NCI-H1092 (cell line): Measurements from ENCODE around the gene LYPLAL1.
"Not testable (repeated sequence)": the region's sequence is repeated elsewhere in the genome, so short reads cannot be mapped to it uniquely, and the experiment has no call there.

Experiments used
- DNase-seq: peaks from one replicate; lab custom pipeline; 2025; lab: John Stamatoyannopoulos, UW

The LYPLAL1 gene

DNA sequence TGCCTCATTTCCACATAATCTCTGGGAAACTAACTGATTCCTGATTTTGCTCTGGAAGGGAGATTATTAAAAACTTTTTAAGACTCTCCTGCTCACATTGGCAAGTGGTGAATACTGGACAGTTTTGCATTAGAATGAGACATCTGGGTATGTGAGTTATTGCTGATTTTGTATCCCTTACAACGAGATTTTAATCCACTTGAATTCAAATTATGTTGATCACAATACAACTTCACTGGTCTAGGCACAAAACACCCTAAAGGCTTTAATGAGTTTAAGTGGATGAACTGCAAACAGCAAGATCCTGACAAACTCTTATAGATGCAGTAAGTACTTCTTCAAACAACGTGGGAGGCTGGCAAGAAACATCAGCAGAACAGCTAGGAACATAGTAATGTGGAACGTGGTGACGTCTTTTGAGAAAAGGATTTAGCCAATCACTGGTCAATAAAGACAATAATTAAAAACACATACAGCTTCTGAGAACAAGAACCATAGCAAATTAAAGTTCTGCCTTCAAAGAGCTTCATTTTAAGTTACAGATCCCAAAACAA is 10.2 kb upstream of the LYPLAL1 start:
- no peak for DNase-seq

DNA sequence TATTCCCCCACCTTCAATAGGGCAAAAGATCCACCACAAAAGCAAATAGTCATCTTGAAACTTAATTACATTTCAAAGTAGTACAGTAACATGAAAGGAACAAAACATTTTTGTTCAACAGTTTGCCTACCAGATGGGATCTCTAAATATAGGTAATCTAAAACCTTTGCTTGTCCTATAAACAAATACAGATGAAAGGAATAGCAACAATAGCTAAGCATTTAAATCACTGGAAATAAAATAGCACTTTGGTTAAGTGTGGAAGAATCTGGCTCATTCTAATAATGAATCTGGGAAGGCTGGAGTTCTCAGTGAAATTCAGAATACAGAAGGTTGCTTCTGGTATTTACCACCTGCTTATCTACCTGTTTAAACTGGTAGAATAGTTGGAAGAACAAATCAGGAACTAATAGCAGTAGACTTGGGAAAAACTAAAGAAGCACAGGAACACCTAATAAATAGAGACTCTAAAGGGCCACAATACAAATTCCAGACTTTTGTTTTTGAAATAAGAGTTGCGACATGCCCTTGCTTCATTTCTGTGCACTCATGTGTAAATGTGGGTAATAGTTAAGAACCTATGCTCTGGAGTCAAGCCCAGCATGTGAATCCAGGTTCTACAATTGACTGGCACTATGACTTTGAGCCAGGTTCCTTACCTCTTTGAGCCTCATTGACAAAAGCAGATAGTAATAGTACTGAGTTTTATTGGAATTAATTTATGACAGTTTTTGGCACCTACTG is 2.3 kb upstream of the LYPLAL1 start:
- DNase-seq: no peak

DNA sequence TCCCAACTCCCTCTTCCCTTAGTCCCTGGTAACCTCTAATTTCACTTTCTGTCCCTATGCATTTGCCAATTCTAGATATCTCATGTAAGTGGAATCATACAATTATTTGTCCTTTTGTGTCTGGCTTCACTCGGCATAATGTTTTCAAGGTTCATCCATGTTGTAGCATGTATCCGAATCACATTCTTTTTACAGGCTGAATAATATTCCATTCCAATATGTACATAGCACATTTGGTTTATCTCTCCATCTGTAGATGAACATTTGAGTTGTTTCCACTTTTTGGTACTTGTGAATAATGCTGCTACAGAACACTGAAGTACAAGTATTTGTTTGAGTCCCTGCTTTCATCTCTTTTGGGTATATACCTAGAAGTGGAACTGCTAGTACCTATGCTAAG is 857 bp upstream of the LYPLAL1 start:
- no peak for DNase-seq

DNA sequence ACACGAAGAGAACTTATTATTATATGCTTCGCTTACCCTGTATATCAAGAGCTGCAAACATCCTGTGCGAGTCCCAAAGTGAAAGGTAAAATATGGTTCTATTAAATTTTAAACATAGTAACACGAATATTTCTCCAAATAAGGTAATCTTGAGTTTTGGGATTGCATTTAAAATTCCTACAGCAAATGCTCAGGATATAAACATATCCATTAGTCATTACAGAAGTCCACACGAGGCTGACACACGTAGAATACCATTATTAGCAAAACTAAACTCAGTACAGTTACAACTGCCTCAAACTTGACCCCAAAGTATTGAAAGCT is 282 bp upstream of the LYPLAL1 start:
- DNase-seq: no peak

DNA sequence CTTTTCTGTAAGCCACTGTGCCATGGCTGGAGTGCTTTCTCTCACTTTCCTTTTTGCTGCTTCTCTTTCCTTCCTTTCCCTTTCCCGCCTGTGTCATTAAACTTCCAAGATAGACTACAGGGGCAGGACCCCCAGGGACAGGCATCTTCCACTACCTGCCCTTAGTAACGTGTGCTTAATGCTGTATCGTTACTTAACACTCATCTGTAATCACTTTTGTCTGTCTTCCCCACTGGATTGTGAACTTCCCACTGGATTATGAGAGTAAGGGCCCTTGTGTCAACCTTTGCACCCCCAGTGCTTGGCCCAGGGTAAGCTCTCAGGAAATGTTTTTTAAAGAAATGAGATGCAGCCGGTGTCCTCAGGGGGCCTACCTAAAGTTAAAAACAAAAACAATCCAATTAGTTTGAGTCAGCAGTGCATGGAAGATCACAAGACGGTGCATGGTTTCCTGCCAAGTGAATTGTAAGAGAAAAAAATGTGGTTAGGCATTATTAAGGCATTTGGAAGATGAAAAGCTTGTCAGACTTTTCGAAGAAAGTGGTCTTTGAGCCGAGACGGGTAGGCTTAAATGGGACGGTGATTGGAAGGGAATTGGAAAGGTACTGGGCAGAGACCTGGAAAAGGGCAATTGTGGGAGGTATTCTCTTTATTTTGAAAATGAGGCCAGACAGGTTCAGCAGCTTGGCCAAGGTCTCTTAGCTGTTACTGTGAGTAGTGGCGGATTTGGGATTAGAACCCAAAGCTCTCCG is 958 bp downstream of the LYPLAL1 start:
- no peak for DNase-seq

DNA sequence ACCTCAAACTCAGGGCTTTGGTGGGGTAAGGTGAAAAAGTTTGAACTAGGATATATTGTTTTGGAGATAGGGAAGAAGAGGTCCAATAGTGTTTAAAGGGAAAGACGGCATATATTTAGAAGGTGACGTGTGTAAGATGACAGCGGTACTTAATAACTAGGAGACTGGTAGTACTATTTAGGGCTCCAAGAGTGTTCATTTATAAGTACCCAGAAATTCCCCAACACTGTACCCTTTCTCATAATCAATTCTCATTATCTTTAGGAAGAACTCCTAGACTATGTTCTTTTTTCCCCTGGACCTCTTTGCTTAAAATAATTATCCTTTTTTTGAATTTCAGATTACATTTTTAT is 1.5 kb downstream of the LYPLAL1 start:
- no peak for DNase-seq

DNA sequence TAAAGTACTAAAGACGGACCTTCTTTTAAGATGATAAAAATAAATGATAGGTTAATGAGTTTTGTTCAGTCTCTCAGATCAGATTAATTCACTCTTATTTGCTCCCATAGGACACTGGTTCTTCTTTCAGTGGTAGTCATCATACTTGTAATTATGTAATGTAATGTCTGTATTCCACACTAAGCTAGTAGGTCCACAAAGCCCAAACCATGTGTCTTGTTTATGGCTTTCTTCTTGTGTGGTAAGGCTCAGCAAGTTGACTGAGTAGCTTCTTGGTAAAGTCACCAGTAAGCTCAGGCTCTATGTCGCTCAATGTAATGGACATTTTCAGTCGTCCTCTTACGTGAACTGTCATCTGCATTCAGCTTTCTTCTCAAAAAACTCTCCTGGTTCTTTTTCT is 2.5 kb downstream of the LYPLAL1 start:
- no peak for DNase-seq

DNA sequence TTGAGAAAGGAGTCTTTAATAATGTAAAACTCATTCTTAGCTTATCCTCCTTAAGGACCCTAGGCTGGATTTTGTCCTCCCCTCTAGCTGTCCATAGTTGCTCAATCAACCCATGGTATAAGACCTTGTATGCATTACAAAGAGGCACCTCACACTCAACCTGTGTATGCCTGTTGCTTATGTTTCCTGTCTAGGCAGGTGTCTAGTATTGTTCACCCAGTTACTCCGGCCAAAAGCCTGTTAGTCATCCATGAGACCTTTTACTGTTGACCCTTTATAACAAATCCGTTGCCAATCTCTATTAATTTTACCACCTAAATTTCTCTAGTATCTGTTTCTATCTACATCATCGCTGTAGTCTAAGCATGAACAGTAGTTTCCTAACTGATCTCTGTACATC is 3.7 kb downstream of the LYPLAL1 start:
- no peak for DNase-seq

DNA sequence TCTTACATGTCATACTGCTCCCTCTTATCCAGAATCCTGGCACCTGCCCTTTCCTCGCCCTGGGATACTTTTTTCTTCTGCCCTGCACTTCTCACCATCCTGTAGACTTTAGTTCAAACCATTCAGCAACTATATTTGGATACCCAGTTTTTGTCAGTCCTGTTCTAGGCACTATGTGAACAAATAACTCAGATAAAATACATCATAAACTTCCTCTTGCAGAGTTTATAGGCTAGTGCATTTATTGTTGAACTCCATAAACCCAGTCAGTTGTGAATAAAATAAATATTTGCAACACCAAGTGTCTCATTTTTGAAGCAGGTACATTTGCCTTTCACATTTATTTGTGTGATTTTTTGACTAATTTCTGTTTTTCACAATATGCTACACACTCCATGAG is 4.3 kb downstream of the LYPLAL1 start:
- no peak for DNase-seq

DNA sequence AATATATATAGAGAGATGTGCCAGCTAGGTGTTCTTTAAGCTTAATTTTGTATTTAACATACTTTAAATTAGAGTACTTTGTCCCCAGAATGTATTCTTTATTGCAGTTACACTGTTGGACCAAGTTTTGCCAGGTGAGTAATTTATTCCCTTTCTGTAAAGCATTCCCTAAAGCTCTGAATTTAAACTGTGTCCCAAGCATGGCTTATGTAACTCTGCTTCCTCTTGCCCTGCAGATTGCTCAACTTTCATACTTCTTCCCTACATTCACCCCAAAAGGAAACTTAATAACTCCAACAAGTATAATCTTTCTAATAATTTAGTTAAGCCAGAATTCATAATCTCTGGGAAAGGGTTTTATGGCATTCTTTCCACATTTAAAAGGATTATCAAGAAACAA is 5.6 kb downstream of the LYPLAL1 start:
- DNase-seq: no peak

DNA sequence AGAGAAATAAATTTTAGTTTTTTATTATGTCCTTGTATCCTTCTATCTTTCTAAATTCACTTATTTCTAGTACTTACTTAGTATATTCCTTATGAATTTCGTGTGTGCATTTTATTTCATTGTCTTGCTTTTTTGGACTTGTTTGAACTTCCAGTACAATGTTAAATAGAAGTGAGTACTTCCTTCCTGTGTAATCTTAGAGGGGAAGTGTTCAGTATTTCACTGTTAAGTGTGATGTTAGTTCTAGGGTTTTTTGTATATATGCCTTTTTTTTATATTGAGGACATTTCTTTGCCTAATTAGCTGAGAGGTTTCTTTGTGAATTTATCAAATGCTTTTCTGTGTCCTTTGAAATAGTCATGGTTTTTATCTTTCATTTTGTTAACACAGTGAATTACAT is 10.7 kb downstream of the LYPLAL1 start:
- no peak for DNase-seq

DNA sequence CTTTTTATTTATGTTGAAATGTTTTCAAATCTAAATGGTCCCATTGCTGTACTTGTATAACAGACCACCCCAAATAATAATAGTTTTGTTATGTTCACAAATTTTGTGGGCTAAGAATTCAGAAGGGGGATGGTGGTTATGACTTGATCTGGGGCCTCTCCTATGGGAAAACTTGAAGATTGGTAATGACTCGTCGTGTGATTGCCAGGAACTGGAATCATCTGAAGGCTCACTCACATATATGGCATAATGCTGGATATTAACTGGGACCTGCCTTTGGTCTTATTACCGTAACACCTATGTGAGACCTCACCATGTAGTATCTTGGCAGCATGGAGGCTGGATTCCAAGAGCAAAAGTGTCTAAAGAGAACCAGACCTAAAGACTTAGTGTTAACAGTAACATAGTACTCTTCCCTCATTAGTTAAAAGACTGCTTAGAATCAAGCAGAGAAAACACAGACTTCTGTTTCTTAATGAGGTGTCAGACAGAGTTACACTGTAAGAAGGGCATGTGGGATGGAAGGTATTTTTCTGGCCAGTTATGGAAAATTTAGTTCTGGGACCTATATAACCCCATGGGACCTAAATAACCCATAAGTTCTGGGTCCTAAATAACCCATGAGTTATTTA is 11.9 kb downstream of the LYPLAL1 start:
- no peak for DNase-seq

DNA sequence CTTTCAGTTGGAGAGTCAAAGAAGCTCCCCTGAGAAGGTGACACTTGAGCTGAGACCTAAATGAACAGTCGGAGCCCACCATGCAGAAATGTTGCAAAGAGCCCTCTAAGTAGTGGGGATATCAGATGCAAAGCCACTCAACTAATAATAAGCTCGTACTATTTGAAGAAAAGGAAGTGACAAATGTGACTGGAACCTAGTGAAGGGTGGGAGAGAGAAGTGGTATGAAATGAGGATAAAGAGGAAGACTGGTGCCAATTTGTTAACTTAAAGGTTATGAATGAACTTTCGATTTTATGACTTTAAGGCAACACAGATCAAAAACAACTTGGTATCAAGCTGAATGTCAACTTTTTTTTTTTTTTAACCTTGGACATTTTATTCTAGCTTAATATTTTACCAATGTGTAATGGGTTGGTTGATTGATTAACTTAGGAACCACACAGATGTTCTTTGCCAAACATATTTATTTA is 14.7 kb downstream of the LYPLAL1 start:
- no peak for DNase-seq

DNA sequence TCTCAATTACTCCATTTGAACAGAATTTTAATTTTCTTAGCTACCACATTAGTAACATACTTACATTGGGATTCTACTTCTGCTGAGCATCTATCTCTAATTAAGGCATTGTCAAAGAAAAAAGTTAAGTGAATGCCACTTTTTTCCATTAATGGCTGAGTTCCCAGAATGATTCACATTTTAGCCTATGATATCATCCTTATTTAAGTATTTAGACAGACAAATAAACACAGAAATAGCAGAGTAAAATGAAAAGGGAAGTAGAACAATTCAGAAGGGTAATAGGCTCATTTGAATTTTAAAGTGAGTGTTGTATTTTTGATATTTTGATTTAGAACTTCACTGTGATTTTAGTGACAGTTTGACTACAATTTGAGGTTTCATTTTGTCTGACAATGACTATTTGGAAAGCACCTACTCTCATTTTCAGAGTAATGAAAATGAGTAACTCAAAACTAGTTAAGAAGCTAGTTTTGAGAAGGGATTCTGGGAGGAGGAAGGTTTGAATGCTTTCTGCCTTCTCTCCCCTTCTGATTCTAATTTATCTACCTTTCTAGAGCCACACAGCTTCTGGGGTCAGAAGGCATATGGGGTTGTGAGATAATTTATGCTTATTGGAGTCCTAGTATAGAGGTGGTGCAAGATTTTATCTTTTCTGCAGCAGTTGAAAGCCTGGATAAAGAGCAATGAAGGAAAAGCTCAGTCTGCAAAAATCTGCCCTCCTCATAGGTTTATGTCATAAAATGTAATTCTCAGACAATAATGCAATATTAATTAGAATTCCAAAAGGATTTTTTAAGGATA is 15.5 kb downstream of the LYPLAL1 start:
- DNase-seq: no peak

DNA sequence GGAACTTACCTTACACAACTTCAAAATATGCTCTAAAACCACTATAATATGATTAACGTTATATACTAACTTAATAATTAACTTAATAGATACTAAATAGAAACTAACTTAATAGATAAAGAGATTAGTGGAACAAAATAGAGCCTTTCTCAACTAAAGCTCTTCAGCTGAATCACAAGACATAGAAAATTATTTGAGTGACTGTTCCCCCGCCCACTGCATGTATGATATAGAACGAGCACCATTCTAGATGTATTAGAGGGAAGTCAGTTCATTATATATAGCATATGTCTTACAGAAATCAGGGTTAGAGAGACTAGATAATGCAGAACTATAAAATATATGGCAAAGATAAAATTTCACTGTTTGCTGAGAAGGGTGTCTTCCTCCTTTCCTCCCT is 16.3 kb downstream of the LYPLAL1 start:
- no peak for DNase-seq

DNA sequence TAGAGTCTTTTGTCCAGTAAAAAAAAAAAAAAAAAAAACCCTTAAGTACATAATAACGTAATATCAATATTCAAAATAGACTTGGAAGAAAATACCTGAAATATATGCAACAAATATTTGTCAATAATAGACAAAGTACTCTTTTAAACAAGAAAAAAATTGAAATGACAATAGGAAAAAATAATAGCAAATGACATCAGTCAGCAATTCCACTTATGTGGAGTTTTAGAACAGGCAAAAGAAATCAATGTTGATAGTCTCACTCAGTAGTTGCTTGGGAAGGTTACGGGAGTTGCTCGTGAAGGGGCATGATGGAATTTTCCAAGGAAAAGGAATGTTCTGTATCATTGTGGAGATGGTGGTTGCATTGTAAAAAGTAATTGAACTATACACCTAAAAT is 16.9 kb downstream of the LYPLAL1 start:
- DNase-seq: no peak

DNA sequence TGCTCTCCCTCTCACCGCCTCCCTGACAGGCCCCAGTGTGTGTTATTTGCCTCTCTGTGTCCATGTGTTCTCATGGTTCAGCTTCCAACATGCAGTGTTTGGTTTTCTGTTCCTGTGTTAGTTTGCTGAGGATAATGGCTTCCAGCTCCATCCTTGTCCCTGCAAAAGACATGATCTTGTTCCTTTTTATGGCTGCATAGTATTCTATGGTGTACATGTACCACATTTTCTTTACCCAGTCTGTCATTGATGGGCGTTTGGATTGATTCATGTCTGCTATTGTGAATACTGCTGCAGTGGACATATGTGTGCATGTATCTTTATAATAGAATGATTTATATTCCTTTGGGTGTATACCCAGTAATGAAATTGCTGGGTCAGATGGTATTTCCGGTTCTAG is 22.2 kb downstream of the LYPLAL1 start:
- not testable (repeated sequence) for DNase-seq

DNA sequence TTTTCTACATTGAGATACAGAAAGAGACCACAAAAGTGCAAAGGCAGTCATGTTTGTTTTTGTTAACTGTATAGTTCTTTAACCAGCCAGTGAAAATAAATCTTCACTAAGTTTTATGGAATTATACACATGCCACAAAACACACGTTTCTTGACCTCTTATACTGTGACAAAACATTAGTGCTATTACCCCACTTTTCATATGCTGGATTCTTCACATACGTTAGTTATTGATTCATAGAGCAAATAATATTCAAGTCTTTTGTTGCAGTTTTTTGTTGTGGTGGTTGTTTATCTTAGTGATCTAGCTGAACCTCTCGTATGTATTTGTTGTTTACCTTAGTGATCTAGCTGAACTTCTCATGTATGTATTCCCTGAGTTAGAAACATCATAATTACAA is 28.0 kb downstream of the LYPLAL1 start:
- no peak for DNase-seq

DNA sequence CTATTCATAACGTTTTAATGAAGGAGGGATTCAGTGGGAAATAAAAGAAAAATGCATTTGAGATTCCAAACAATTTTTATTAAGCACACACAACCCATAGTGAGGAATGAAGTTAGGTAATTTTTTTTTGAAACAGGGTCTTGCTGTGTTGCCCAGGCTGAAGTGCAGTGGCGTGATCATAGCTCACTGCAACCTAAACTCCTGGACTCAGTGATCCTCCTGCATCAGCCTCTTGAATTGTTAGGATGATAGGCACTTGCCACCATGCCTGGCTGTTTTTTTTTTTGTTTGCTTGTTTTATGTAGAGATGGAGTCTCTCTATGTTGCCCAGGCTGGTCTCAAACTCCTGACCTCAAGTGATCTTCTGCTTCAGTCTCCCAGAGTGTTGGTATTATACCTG is 28.9 kb downstream of the LYPLAL1 start:
- DNase-seq: no peak

DNA sequence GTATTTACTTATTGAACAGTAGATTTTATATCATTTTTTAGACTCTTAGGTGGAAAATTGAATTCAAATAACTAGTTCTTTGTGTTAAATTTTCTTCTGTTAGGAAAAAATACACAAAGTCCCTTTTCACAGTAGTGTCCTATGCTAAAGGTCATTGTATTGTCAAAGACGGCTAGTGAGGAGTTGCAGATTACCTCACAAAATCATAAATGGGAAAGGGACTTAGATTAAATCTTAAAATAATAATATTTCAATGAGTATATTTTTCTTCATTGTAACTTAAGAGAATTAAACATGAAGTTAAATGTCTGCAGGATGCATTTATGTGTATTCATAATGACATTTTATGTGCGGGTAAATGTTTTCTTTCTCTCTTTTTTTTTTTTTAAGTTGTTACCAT is 32.7 kb downstream of the LYPLAL1 start:
- DNase-seq: no peak

DNA sequence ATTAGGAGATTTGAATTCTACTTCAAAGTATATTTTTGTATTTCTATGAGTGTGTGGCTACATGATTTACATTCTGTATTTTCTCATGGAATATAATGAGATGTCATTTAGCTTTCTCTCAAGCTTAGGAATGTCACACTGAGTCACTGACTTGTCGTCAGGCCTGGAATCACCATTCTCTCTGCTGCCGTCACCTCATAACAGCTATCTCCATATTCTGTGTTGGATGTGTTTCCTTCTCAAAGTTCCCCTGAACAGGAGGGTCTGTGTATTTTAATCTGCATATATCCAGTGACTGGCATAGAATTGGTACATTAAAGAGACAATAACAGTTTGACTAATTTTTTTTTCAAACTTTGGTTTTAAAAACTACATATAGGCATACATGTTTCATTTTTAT is 35.9 kb downstream of the LYPLAL1 start:
- no peak for DNase-seq

DNA sequence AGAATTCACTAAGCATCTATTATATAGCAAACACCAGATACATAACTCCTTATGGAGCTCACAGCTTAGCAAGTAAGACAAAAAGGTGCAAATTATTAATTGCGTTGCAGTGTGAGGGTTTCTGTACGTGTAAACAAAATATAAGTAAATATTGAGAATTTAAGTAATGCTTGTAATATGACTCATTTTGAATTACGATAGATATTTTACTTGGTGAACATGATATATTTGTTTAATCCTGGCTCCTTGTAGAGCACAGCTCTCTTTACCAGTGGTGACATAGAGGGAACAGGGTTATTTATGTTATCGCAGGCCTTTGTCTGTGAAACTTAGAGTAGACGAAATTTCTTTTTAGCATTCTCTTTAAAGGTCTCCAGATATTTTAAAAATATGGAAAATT is 36.4 kb downstream of the LYPLAL1 start:
- DNase-seq: no peak
